IMR-90 (cell line): ENCODE data around the gene RPS6KA6. TPM values are rescaled to one million over a fixed set of nuclear protein-coding genes. Genes with fewer than 3 reads are reported as not detected.

Source experiments
- ATAC-seq: fragments of 200-7000 bp; cut with Tn5 transposase; 2 replicates; pipeline ENCODE4 v1.9.1; 2020; ENCODE audit warnings: low read depth, mild to moderate bottlenecking, moderate library complexity
- BruUV-seq: library from RNA; stranded (reverse); fragments of 400-500 nt; replicated peaks from 2 replicates; lab custom pipeline; 2021; lab: Mats Ljungman, UMichigan
- CTCF ChIA-PET: fragments of 300-600 bp; formaldehyde crosslinking; extraction: SDS; loops from one replicate; lab custom pipeline; 2021; ENCODE audit warnings: antibody characterized with exemption; lab: Yijun Ruan, JAX
- POLR2A ChIA-PET: fragments of 300-600 bp; sonication (Branson Sonifier 250); formaldehyde crosslinking; loops from one replicate; lab custom pipeline; 2022; ENCODE audit warnings: antibody characterized with exemption; ENCODE audit not compliant: unreplicated experiment; lab: Charles Lee
- DNase-seq: peaks from one replicate; pipeline ENCODE4 v3.0.0; 2013
- H2AFZ ChIP-seq: replicated peaks from 2 replicates; pipeline ENCODE3; 2013; ENCODE audit warnings: low read length, mild to moderate bottlenecking; ENCODE audit not compliant: poor library complexity
- H2AK5ac ChIP-seq: 2 replicates; pipeline ENCODE4 v1.6.1; 2013; ENCODE audit warnings: low read depth, low read length, inconsistent platforms
- H2AK9ac ChIP-seq: replicated peaks from 2 replicates; pipeline ENCODE3; 2013; ENCODE audit warnings: mild to moderate bottlenecking, low read depth, low read length, moderate library complexity; ENCODE audit not compliant: poor library complexity
- H2BK120ac ChIP-seq: 2 replicates; pipeline ENCODE4 v1.6.1; 2013; ENCODE audit warnings: low read depth, low read length, inconsistent platforms
- H2BK15ac ChIP-seq: 3 replicates; pipeline ENCODE4 v1.6.1; 2013; ENCODE audit warnings: low read depth, low read length, inconsistent platforms
- H2BK20ac ChIP-seq: 2 replicates; pipeline ENCODE4 v1.6.1; 2013; ENCODE audit warnings: low read depth, mild to moderate bottlenecking, inconsistent platforms, low read length, moderate library complexity
- H2BK5ac ChIP-seq: 2 replicates; pipeline ENCODE4 v1.6.1; 2013; ENCODE audit warnings: mild to moderate bottlenecking, low read depth, low read length, inconsistent platforms; ENCODE audit not compliant: poor library complexity, severe bottlenecking
- H3K14ac ChIP-seq: replicated peaks from 2 replicates; pipeline ENCODE4 v1.6.1; 2013; ENCODE audit warnings: low read depth, low read length, inconsistent platforms
- H3K18ac ChIP-seq: 2 replicates; pipeline ENCODE4 v1.6.1; 2013; ENCODE audit warnings: low read depth, low read length, control low read depth
- H3K23ac ChIP-seq: 2 replicates; pipeline ENCODE4 v1.6.1; 2013; ENCODE audit warnings: low read depth, low read length, inconsistent platforms
- H3K27ac ChIP-seq: 2 replicates; pipeline ENCODE4 v1.5.1; 2013; ENCODE audit warnings: mild to moderate bottlenecking, control low read depth, low read length; ENCODE audit not compliant: insufficient read depth
- H3K27me3 ChIP-seq: 2 replicates; pipeline ENCODE4 v1.6.1; 2013; ENCODE audit warnings: low read length; ENCODE audit not compliant: control insufficient read depth, insufficient read depth
- H3K36me3 ChIP-seq: 2 replicates; pipeline ENCODE4 v1.6.1; 2013; ENCODE audit warnings: low read length, mixed read lengths; ENCODE audit not compliant: control insufficient read depth, insufficient read depth
- H3K4ac ChIP-seq: 2 replicates; pipeline ENCODE4 v1.6.1; 2013; ENCODE audit warnings: low read depth, low read length, inconsistent platforms
- H3K4me1 ChIP-seq: 2 replicates; pipeline ENCODE4 v1.6.1; 2013; ENCODE audit warnings: low read length, mixed read lengths; ENCODE audit not compliant: control insufficient read depth, insufficient read depth
- H3K4me2 ChIP-seq: 2 replicates; pipeline ENCODE4 v1.6.1; 2013; ENCODE audit warnings: low read depth, mild to moderate bottlenecking, control low read depth, low read length, moderate library complexity
- H3K4me3 ChIP-seq: 2 replicates; pipeline ENCODE4 v1.5.1; 2013; ENCODE audit warnings: low read depth, mild to moderate bottlenecking, control low read depth, low read length, moderate library complexity; ENCODE audit not compliant: insufficient read depth
- H3K56ac ChIP-seq: 2 replicates; pipeline ENCODE4 v1.6.1; 2013; ENCODE audit warnings: low read length, inconsistent platforms; ENCODE audit not compliant: insufficient read depth; ENCODE audit errors: extremely low read depth
- H3K79me1 ChIP-seq, 2 experiments: 2 replicates each; pipeline ENCODE4 v1.6.1; 2013; ENCODE audit warnings: low read length in 2 of 2, inconsistent platforms in 1 of 2, low read depth in 1 of 2
- H3K9ac ChIP-seq: 2 replicates; pipeline ENCODE4 v1.6.1; 2013; ENCODE audit warnings: low read depth, low read length, control low read depth
- H3K9me1 ChIP-seq: 2 replicates; pipeline ENCODE4 v1.6.1; 2013; ENCODE audit warnings: low read length, inconsistent platforms; ENCODE audit not compliant: insufficient read depth
- H3K9me3 ChIP-seq: 2 replicates; pipeline ENCODE4 v1.6.1; 2013; ENCODE audit warnings: low read length; ENCODE audit not compliant: control insufficient read depth, insufficient read depth
- H4K20me1 ChIP-seq: 2 replicates; pipeline ENCODE4 v1.6.1; 2013; ENCODE audit warnings: low read length, inconsistent platforms; ENCODE audit not compliant: insufficient read depth
- H4K5ac ChIP-seq: 2 replicates; pipeline ENCODE4 v1.6.1; 2013; ENCODE audit warnings: mild to moderate bottlenecking, low read depth, low read length, control low read depth
- H4K8ac ChIP-seq, 2 experiments: 2 replicates each; pipeline ENCODE4 v1.6.1; 2013; ENCODE audit warnings: low read depth in 2 of 2, low read length in 2 of 2, control low read depth in 1 of 2, inconsistent platforms in 1 of 2
- H4K91ac ChIP-seq: 2 replicates; pipeline ENCODE4 v1.6.1; 2013; ENCODE audit warnings: low read depth, low read length, inconsistent platforms; ENCODE audit not compliant: insufficient read depth
- BHLHE40 ChIP-seq: fragments of 150-350 bp; IDR thresholded peaks from 2 replicates; pipeline ENCODE4 v1.6.1; 2016; ENCODE audit warnings: mild to moderate bottlenecking, low read depth, low read length
- CEBPB ChIP-seq: IDR thresholded peaks from 2 replicates; pipeline ENCODE4 v1.6.1; 2012; ENCODE audit warnings: low read depth, low read length, improper control_type of control experiment
- CHD1 ChIP-seq: IDR thresholded peaks from 2 replicates; pipeline ENCODE4 v1.6.1; 2012; ENCODE audit warnings: low read depth, low read length, improper control_type of control experiment
- FOS ChIP-seq: fragments of 150-350 bp; IDR thresholded peaks from 2 replicates; pipeline ENCODE4 v1.6.1; 2016; ENCODE audit warnings: low read depth, low read length
- MAFK ChIP-seq: IDR thresholded peaks from 2 replicates; pipeline ENCODE4 v1.6.1; 2012; ENCODE audit warnings: low read depth, low read length, improper control_type of control experiment
- MAZ ChIP-seq: IDR thresholded peaks from 2 replicates; pipeline ENCODE4 v1.6.1; 2012; ENCODE audit warnings: low read depth, mild to moderate bottlenecking, low read length, improper control_type of control experiment, moderate library complexity, borderline replicate concordance
- MXI1 ChIP-seq: IDR thresholded peaks from 2 replicates; pipeline ENCODE4 v1.6.1; 2012; ENCODE audit warnings: low read depth, mild to moderate bottlenecking, low read length, moderate library complexity, borderline replicate concordance
- NFE2L2 ChIP-seq: fragments of 150-350 bp; IDR thresholded peaks from 2 replicates; pipeline ENCODE4 v1.6.1; 2016; ENCODE audit warnings: low read depth, mild to moderate bottlenecking, low read length
- POLR2A ChIP-seq: IDR thresholded peaks from 2 replicates; pipeline ENCODE4 v1.6.1; 2012; ENCODE audit warnings: mild to moderate bottlenecking, low read depth, low read length
- RAD21 ChIP-seq: IDR thresholded peaks from 2 replicates; pipeline ENCODE4 v1.6.1; 2012; ENCODE audit warnings: low read length, improper control_type of control experiment
- RCOR1 ChIP-seq: IDR thresholded peaks from 2 replicates; pipeline ENCODE4 v1.6.1; 2012; ENCODE audit warnings: mild to moderate bottlenecking, low read length, improper control_type of control experiment; ENCODE audit not compliant: insufficient replicate concordance
- RFX5 ChIP-seq: IDR thresholded peaks from 2 replicates; pipeline ENCODE4 v1.8.0; 2012; ENCODE audit warnings: low read depth, mild to moderate bottlenecking, low read length, moderate library complexity
- SMC3 ChIP-seq: fragments of 150-350 bp; IDR thresholded peaks from 2 replicates; pipeline ENCODE4 v1.6.1; 2016; ENCODE audit warnings: low read depth, mild to moderate bottlenecking, antibody characterized with exemption, low read length, moderate library complexity
- WGBS, 2 experiments: methylation state at CpG; one replicate each; pipeline versions ENCODE4 v1.1.5 to v1.1.7; 2013; ENCODE audit warnings: missing lambda C conversion rate in 2 of 2; ENCODE audit not compliant: insufficient read length in 1 of 2; ENCODE audit errors: extremely low coverage in 2 of 2; 5-methylcytosine and 5-hydroxymethylcytosine counted together
- dilution Hi-C: fragments of 300-500 bp; cut with HindIII; formaldehyde crosslinking; loops from one replicate; pipeline ENCODE4 v1.14.3; 2018; ENCODE audit warnings: low sequenced_read_pairs; ENCODE audit not compliant: unreplicated experiment
- in situ Hi-C: fragments of 300-500 bp; cut with MboI; formaldehyde crosslinking; loops from 3 replicates; pipeline ENCODE4 v1.14.3; 2019; ENCODE audit warnings: low sequenced_read_pairs, inconsistent platforms, mixed read lengths
- intact Hi-C: fragments of 100-400 bp; cut with micrococcal nuclease; formaldehyde crosslinking; loops from 2 replicates; pipeline ENCODE4 v1.10.0; 2022
- polyA plus RNA-seq, 3 experiments: library from polyadenylated mRNA; depleted of rRNA; stranded (reverse); fragments of >200 nt; gene quantifications; 2 replicates each; pipeline ENCODE4 v1.2.3, GENCODE V29; 2012; ENCODE audit warnings: low replicate concordance in 1 of 3
- total RNA-seq: library from RNA; depleted of rRNA; stranded (reverse); fragments of >200 nt; gene quantifications from 2 replicates; pipeline ENCODE4 v1.2.3, GENCODE V29; 2012
- TF ChIP-seq, protein P1 (sequence below): fragments of 150-350 bp; IDR thresholded peaks from 2 replicates; pipeline ENCODE4 v1.6.1; 2017; ENCODE audit warnings: mild to moderate bottlenecking, antibody characterized with exemption, low read length, low read depth
- TF ChIP-seq, protein P2 (sequence below): conservative IDR thresholded peaks from 2 replicates; pipeline ENCODE4 v1.5.1; 2012; ENCODE audit warnings: mild to moderate bottlenecking, low read depth, low read length, improper control_type of control experiment
- TF ChIP-seq, protein P3 (sequence below): fragments of 150-350 bp; IDR thresholded peaks from 2 replicates; pipeline ENCODE4 v1.6.1; 2016; ENCODE audit warnings: low read depth, mild to moderate bottlenecking, low read length, moderate library complexity, borderline replicate concordance

RPS6KA6 gene
- total and polyA plus RNA-seq, 2 of the 4 experiments (the other 2 are of a cell fraction), result 3.6 to 6.8 TPM

DNA sequence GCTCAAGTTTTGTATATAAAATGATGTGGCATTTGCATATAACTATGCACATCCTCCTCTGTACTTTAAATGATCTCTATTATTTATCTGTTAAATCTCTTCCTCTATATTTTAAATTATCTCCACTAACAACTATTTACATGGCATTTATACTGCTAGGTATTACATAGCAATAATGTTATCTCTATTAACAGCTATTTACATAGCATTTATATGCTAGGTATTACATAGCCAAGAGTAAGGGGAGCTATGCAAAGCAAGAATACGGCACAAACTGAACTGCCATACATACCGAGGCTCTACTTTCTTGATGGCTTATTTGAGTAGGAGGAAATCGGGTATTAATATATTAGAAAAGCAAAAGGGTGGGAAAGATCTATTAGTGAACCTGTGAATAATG lies 12.7 kb downstream of the RPS6KA6 start:
- Histone ChIP-seq H3K23ac (no peak overlapping the region), H3K4me3 (no peak overlapping the region), H2BK120ac (no peak overlapping the region), H3K18ac (no peak overlapping the region), H3K27ac (no peak overlapping the region), H4K91ac (no peak overlapping the region), H4K8ac (no peak overlapping the region), H2AK9ac (no peak overlapping the region), H3K9me3 (no peaks in the 10 kb centered on the region), H3K9me1 (no peaks in the 10 kb centered on the region), H3K4me2 (no peak overlapping the region), H3K4ac (no peak overlapping the region), H2BK20ac (no peak overlapping the region), H3K14ac (no peak overlapping the region), H2BK5ac (no peak overlapping the region), H3K56ac (no peak overlapping the region), H2AK5ac (no peak overlapping the region), H3K9ac (no peak overlapping the region), H4K5ac (no peak overlapping the region), H2AFZ (no peak overlapping the region), H3K27me3 (no peaks in the 10 kb centered on the region), H4K20me1 (no peaks in the 10 kb centered on the region), H3K4me1 (no peaks in the 10 kb centered on the region), H3K79me1 (no peaks in the 10 kb centered on the region), H3K36me3 (no peaks in the 10 kb centered on the region), H2BK15ac (no peak overlapping the region)
- POLR2A ChIA-PET, result no interaction called here
- no TSS peak for BruUV-seq
- in situ Hi-C loops (no loop called here), intact Hi-C loops (no loop called here), dilution Hi-C loops (no loop called here)
- CTCF ChIA-PET, result no interaction called here
- DNase-seq, result no peak
- ATAC-seq, result no peak
- TF ChIP-seq MAFK (no peak), FOS (no peak), MAZ (no peak), POLR2A (no peak), CEBPB (no peak), RAD21 (no peak), SMC3 (no peak), BHLHE40 (no peak), MXI1 (no peak), NFE2L2 (no peak), RCOR1 (no peak), CHD1 (no peak), RFX5 (no peak)
- TF ChIP-seq, protein P1, sequence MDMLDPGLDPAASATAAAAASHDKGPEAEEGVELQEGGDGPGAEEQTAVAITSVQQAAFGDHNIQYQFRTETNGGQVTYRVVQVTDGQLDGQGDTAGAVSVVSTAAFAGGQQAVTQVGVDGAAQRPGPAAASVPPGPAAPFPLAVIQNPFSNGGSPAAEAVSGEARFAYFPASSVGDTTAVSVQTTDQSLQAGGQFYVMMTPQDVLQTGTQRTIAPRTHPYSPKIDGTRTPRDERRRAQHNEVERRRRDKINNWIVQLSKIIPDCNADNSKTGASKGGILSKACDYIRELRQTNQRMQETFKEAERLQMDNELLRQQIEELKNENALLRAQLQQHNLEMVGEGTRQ, result no peak
- TF ChIP-seq, protein P2, sequence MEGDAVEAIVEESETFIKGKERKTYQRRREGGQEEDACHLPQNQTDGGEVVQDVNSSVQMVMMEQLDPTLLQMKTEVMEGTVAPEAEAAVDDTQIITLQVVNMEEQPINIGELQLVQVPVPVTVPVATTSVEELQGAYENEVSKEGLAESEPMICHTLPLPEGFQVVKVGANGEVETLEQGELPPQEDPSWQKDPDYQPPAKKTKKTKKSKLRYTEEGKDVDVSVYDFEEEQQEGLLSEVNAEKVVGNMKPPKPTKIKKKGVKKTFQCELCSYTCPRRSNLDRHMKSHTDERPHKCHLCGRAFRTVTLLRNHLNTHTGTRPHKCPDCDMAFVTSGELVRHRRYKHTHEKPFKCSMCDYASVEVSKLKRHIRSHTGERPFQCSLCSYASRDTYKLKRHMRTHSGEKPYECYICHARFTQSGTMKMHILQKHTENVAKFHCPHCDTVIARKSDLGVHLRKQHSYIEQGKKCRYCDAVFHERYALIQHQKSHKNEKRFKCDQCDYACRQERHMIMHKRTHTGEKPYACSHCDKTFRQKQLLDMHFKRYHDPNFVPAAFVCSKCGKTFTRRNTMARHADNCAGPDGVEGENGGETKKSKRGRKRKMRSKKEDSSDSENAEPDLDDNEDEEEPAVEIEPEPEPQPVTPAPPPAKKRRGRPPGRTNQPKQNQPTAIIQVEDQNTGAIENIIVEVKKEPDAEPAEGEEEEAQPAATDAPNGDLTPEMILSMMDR, result no peak
- TF ChIP-seq, protein P3, sequence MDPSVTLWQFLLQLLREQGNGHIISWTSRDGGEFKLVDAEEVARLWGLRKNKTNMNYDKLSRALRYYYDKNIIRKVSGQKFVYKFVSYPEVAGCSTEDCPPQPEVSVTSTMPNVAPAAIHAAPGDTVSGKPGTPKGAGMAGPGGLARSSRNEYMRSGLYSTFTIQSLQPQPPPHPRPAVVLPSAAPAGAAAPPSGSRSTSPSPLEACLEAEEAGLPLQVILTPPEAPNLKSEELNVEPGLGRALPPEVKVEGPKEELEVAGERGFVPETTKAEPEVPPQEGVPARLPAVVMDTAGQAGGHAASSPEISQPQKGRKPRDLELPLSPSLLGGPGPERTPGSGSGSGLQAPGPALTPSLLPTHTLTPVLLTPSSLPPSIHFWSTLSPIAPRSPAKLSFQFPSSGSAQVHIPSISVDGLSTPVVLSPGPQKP, result no peak
- WGBS, 2 experiments, result no CpG with 5 or more reads among the region's 3 CpGs
